KMS-11 (cell line): ENCODE measurements around the gene TEAD1.

Source experiments
- H2AFZ ChIP-seq: fragments of 200-600 bp; sonication (generic); 2 replicates; pipeline ENCODE4 v1.6.1; 2016; ENCODE audit warnings: antibody characterized with exemption, mixed run types, low read depth
- H3K27ac ChIP-seq: fragments of 200-600 bp; sonication (generic); 2 replicates; pipeline ENCODE4 v1.6.1; 2016; ENCODE audit warnings: mild to moderate bottlenecking, mixed run types
- H3K27me3 ChIP-seq: fragments of 200-600 bp; sonication (generic); 2 replicates; pipeline ENCODE4 v1.6.1; 2017; ENCODE audit warnings: mild to moderate bottlenecking, low read depth, mixed run types, moderate library complexity; ENCODE audit not compliant: insufficient read depth
- H3K36me3 ChIP-seq: fragments of 200-600 bp; sonication (generic); 2 replicates; pipeline ENCODE4 v1.6.1; 2017; ENCODE audit warnings: mild to moderate bottlenecking, mixed run types; ENCODE audit not compliant: insufficient read depth
- H3K4me1 ChIP-seq: fragments of 200-600 bp; sonication (generic); 2 replicates; pipeline ENCODE4 v1.6.1; 2016; ENCODE audit warnings: mild to moderate bottlenecking, low read depth, mixed run types; ENCODE audit not compliant: poor library complexity, severe bottlenecking
- H3K4me2 ChIP-seq: fragments of 200-600 bp; sonication (generic); 2 replicates; pipeline ENCODE4 v1.7.0; 2016; ENCODE audit warnings: mild to moderate bottlenecking, mixed run types
- H3K4me3 ChIP-seq: fragments of 200-600 bp; sonication (generic); IDR thresholded peaks from 2 replicates; pipeline ENCODE4 v1.6.1; 2017; ENCODE audit warnings: low read depth, low read length, mixed read lengths; ENCODE audit not compliant: insufficient read depth
- H3K79me2 ChIP-seq: fragments of 200-600 bp; sonication (generic); 2 replicates; pipeline ENCODE4 v1.6.1; 2016; ENCODE audit warnings: low read depth, mixed run types; ENCODE audit not compliant: insufficient read depth
- H3K9ac ChIP-seq: fragments of 200-600 bp; sonication (generic); 2 replicates; pipeline ENCODE4 v1.6.1; 2016; ENCODE audit warnings: mild to moderate bottlenecking, mixed run types
- H4K20me1 ChIP-seq: fragments of 200-600 bp; sonication (generic); 2 replicates; pipeline ENCODE4 v1.6.1; 2016; ENCODE audit warnings: mild to moderate bottlenecking, mixed run types; ENCODE audit not compliant: insufficient read depth
- TF ChIP-seq, protein P1 (sequence below): fragments of 200-600 bp; sonication (generic); conservative IDR thresholded peaks from 2 replicates; pipeline ENCODE4 v1.6.1; 2017; ENCODE audit warnings: low read depth, mild to moderate bottlenecking, antibody characterized with exemption, low read length, moderate library complexity, mixed read lengths

TEAD1 gene

DNA sequence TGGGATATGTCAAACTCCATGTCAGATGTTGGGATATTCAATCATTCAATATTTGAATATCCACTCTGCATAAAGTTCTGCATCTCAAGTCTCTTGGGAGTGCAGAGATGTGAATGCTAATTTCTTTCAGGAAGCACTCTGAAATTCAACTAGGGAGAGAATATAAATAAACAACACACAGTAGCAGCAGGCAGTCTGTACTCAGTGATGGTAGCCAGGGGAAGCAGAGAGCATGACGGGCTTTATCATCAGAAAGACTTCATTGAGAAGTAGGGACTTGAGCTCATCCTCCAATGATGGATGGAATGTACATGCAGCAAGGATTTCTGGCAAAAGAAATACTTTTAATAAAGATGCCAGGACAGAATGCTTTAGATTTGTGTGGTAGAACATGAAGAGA, 9.8 kb upstream of the TEAD1 start:
- H3K4me1 ChIP-seq, result no peaks in the 10 kb centered on the region
- no peaks in the 10 kb centered on the region for H3K27me3 ChIP-seq
- no peaks in the 10 kb centered on the region for H3K79me2 ChIP-seq
- no peak overlapping the region for H3K4me2 ChIP-seq
- H3K27ac ChIP-seq, result no peak overlapping the region
- TF ChIP-seq, protein P1, sequence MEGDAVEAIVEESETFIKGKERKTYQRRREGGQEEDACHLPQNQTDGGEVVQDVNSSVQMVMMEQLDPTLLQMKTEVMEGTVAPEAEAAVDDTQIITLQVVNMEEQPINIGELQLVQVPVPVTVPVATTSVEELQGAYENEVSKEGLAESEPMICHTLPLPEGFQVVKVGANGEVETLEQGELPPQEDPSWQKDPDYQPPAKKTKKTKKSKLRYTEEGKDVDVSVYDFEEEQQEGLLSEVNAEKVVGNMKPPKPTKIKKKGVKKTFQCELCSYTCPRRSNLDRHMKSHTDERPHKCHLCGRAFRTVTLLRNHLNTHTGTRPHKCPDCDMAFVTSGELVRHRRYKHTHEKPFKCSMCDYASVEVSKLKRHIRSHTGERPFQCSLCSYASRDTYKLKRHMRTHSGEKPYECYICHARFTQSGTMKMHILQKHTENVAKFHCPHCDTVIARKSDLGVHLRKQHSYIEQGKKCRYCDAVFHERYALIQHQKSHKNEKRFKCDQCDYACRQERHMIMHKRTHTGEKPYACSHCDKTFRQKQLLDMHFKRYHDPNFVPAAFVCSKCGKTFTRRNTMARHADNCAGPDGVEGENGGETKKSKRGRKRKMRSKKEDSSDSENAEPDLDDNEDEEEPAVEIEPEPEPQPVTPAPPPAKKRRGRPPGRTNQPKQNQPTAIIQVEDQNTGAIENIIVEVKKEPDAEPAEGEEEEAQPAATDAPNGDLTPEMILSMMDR, result no peak
- H3K9ac ChIP-seq, result no peak overlapping the region
- no peak overlapping the region for H3K4me3 ChIP-seq
- no peak overlapping the region for H2AFZ ChIP-seq
- H4K20me1 ChIP-seq, result no peaks in the 10 kb centered on the region
- no peaks in the 10 kb centered on the region for H3K36me3 ChIP-seq

DNA sequence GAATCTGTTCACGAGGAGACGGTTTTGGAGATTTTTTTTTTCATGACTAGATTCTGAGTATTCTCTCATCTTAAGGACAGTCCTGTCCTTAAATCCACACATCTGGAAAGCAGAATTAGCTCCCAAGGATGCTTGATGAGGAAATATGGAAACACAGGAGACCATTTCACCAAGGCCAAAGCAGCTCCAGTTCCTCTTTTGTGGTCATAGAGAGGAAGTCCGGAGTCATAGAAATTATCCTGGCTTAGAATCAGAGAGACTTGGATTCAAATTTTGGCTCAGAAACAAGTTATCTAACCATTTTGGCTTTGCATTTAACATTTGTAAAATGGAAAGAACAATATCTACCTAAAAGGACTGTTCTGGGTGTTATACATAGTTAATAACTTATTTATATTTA, 7.3 kb upstream of the TEAD1 start:
- H3K4me2 ChIP-seq, result no peak overlapping the region
- H3K36me3 ChIP-seq, result no peaks in the 10 kb centered on the region
- no peaks in the 10 kb centered on the region for H3K4me1 ChIP-seq
- H3K27me3 ChIP-seq, result no peaks in the 10 kb centered on the region
- H3K9ac ChIP-seq, result no peak overlapping the region
- no peak overlapping the region for H3K27ac ChIP-seq
- H3K4me3 ChIP-seq, result no peak overlapping the region
- no peaks in the 10 kb centered on the region for H4K20me1 ChIP-seq
- no peaks in the 10 kb centered on the region for H3K79me2 ChIP-seq
- H2AFZ ChIP-seq, result no peak overlapping the region
- TF ChIP-seq, protein P1, result no peak

DNA sequence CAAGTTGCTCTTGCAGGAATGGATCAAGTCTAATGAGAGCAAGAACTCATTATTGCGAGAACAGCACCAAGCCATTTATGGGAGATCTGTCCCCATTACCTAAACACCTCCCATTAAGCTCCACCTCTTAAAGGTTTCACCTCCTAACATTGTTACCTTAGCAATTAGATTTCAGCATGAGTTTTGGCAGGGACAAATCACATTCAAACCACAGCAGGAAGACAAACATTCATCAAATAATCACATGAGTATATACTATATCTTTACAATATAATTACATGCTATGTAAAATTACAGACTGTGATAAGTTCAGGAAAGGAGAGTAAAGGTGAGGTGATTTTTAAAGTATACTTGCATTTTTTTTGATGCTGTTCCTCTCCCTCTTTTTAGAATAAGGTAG, 6.6 kb upstream of the TEAD1 start:
- no peaks in the 10 kb centered on the region for H3K36me3 ChIP-seq
- H3K9ac ChIP-seq, result no peak overlapping the region
- H2AFZ ChIP-seq, result no peak overlapping the region
- no peaks in the 10 kb centered on the region for H3K4me1 ChIP-seq
- TF ChIP-seq, protein P1, result no peak
- no peaks in the 10 kb centered on the region for H3K27me3 ChIP-seq
- H3K27ac ChIP-seq, result no peak overlapping the region
- no peaks in the 10 kb centered on the region for H4K20me1 ChIP-seq
- H3K4me2 ChIP-seq, result no peak overlapping the region
- H3K79me2 ChIP-seq, result no peaks in the 10 kb centered on the region
- no peak overlapping the region for H3K4me3 ChIP-seq

DNA sequence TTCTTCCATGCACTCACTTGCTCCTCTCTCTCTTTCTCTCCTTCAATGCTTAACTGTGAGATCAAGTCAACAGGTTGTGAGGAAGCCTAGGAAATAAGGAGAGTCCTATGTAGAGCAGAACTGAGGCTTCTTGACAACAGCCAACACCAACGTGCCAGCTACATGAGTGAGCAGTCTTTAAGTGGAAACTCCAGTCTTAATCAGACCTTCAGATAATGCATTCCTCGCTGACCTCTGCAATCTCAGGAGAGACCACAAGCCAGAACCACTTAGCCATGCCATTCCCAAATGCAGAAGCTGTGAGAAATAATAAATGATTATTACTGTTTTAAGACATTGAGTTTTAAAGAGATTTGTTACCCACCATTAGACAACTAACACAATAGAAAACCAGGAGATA, 6.1 kb upstream of the TEAD1 start:
- no peaks in the 10 kb centered on the region for H3K36me3 ChIP-seq
- H3K4me1 ChIP-seq, result peaks cover under 1% of the 10 kb centered on the region
- H2AFZ ChIP-seq, result no peak overlapping the region
- H3K79me2 ChIP-seq, result no peaks in the 10 kb centered on the region
- H3K4me3 ChIP-seq, result no peak overlapping the region
- TF ChIP-seq, protein P1, result no peak
- H4K20me1 ChIP-seq, result no peaks in the 10 kb centered on the region
- no peaks in the 10 kb centered on the region for H3K27me3 ChIP-seq
- H3K4me2 ChIP-seq, result no peak overlapping the region
- H3K27ac ChIP-seq, result no peak overlapping the region
- no peak overlapping the region for H3K9ac ChIP-seq

DNA sequence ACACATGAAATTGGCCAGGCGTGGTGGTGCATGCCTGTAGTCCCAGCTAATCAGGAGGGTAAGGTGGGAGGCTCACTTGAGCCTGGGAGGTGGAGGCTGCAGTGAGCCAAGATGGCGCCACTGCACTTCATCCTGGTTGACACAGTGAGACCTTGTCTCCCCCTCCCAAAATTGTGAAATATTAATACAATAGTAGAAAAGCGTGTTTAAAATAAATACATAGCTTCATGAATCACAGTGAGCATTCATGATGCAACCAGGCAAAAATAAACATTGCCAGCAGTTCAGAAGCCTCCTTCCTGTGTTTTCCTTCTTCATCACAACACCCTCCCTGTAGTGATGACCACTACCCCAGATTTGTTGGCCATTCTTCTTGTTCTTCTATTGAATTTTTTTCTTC, 4.3 kb upstream of the TEAD1 start:
- Histone ChIP-seq H3K79me2 (no peaks in the 10 kb centered on the region), H3K4me3 (no peak overlapping the region), H4K20me1 (no peaks in the 10 kb centered on the region), H3K9ac (no peak overlapping the region), H2AFZ (no peak overlapping the region), H3K27ac (no peak overlapping the region), H3K36me3 (no peaks in the 10 kb centered on the region), H3K4me2 (no peak overlapping the region), H3K4me1 (peaks cover 6% of the 10 kb centered on the region), H3K27me3 (no peaks in the 10 kb centered on the region)
- TF ChIP-seq, protein P1, result no peak
